T-helper 2 cell treated with Interferon-gamma antibody and Interleukin-4, amounts not matched to agents 100 ng/mL and 5 ng/mL, for 36 hours (primary cell): ENCODE results near the gene DNAJC4. TPM values are rescaled to one million over a fixed set of nuclear protein-coding genes. Genes with fewer than 3 reads are reported as not detected.

ENCODE experiments used
- intact Hi-C: fragments of 100-400 bp; cut with micrococcal nuclease; formaldehyde crosslinking; loops from one replicate; pipeline ENCODE4 v1.15.1; 2023
- total RNA-seq: library from RNA; stranded (reverse); gene quantifications from 2 replicates; pipeline ENCODE4 v1.2.3, GENCODE V29; 2022

Gene DNAJC4, protein sequence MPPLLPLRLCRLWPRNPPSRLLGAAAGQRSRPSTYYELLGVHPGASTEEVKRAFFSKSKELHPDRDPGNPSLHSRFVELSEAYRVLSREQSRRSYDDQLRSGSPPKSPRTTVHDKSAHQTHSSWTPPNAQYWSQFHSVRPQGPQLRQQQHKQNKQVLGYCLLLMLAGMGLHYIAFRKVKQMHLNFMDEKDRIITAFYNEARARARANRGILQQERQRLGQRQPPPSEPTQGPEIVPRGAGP
- total RNA-seq: 27.5 and 29.9 TPM in 2 replicates

DNA sequence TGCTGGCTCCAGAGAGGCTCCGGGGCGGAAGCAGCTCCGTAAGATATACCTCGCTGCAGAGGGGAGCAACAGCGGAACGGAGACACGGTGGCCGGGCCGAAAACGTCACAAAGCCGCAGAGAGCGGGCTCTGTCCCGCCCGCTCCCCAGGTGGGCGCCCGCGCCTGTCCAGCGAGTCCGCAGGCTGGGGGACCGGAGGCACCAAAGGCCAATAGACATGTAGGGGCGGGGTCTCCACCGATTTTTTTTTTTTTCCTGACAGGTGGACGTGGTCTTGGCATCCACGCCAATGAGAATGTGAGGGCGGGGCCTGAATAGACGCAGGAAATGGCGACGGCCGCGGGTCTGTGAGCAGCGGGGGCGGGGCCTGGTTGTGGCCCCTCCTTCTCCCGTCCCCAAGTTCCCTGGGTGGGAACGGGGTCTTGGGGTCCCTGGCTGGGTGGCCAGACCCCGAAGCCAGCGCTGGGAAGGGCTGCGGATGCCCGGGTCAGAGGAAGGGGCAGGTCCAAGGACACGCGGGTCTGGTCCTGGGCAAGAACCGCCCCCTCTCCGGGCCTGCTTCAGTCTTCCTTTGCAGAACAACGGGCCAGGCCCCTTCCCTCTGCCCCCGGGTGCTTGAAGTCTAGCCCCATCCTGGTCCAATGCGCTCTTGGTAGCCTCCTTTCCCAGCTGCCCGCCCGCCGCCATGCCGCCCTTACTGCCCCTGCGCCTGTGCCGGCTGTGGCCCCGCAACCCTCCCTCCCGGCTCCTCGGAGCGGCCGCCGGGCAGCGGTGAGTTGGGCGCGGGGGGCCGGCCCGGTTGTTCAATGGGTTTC lies at the start of gene DNAJC4:
Gene DNAJC4 (plus strand): TSS at position 378 of the 814 bp plus-strand sequence. CDS start 307 bp downstream, at position 685.
- intact Hi-C loops: loop anchor here (1.0 kb wide), 2 partner anchors 11 to 75 kb away; partner anchors contain the start of genes ESRRA and FKBP2

DNA sequence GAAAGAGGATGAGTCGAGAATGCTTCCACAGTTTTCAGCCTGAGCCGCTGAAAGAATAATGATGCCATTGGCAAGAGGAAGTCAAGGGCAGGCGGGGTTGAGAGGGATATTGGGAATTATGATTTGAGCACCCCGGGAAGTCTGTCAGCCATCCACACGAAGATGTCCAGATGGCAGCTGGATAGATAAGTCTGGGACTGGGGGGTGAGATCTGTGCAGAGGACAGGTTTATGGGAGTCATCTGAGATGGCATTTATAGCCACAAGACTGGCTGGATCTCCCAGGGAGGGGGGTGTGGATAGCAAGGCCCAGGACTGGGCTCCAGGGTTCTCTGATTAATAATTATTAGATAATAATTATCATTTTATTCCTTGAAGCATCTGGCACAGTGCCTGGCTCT lies 49.5 kb upstream of the DNAJC4 start:
- intact Hi-C loops: no loop called here

DNA sequence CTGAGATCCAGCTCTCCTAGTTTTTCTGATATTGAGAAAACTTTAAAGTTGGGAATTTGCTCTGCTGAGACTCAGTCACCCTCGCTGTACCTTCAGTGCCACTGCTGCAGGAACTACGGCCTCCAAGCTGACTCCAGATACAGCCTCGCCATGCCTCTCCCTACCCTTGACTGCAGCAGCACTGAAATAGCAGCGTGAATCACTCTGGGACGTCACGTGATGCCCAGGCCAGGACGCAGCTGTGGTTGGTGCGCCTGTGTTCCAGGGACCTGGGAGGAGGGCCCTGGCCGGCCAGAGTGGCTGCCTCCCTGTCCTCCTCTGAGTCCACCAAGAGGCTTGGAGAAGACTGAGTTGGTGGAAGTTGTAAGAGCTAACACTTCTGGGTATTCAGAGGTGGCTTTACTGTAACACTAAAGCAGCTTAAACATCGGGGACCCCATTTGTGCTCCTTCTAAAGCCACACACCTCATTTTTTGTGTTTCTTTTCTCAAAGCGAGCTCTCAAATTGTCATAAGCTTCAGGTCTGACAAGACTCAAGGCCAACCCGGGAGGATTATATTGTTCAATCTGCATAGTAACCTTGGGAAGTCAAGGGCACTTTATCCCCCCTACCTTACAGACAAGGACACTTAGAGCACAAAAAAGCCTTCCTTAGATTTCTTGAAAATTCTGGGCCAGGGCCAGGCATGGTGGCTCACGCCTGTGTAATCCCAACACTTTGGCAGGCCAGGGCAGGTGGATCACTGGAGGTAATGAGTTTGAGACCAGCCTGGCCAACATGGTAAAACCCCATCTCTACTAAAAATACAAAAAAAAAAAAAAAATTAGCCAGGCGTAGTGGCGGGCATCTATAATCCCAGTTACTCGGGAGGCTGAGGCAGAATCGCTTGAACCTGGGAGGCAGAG lies 48.6 kb upstream of the DNAJC4 start:
- intact Hi-C loops: no loop called here

DNA sequence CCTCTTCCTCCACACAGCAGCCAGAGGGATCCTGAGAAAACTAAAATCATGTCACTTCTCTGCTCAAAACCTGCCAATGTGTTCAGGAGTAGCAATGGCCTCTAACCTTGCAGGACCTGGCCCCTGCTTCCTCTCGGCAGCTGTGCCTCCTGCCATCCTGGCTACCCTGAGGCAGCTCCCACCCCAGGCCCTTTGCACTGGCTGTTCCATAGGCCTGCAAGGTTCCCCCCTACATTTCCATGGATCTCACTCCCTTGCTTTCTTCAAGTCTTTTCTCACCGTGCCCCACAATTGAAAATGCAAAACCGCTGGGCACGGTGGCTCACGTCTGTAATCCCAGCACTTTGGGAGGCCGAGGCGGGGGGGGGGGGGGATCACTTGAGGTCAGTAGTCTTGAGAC lies 46.5 kb upstream of the DNAJC4 start:
- intact Hi-C loops: loop anchor here (2.0 kb wide), 1 partner anchor 17 kb away; the partner anchor contains the start of gene MACROD1

DNA sequence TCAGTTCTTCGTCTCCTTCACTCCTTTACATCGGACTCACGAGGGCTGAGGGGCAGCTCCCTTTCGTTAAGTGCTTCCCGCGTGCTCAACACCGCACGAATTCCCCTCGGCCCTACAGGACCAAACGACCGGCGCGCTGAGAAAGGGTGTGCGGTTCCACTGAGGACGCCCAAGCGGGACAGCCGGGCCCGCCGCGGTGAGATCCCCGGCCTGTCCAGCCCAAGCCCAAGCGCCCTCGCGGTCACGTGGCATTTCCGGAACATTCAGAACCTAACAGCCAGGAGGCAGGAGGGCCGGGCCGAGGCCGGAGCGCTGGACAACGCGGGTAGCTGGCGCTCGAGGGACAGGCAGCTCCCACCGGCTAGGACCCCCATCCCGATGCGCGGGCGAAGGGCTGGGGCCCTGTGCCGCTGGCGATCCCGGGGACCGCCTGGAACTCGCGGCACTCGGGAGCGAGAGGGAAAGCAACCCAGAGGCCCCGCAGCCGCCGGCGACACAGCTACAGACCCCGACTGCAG lies 45.1 kb upstream of the DNAJC4 start:
- intact Hi-C loops: loop anchor here (1.0 to 2.0 kb wide), 3 partner anchors 18 to 347 kb away; partner anchors contain the start of genes ESRRA and MACROD1

DNA sequence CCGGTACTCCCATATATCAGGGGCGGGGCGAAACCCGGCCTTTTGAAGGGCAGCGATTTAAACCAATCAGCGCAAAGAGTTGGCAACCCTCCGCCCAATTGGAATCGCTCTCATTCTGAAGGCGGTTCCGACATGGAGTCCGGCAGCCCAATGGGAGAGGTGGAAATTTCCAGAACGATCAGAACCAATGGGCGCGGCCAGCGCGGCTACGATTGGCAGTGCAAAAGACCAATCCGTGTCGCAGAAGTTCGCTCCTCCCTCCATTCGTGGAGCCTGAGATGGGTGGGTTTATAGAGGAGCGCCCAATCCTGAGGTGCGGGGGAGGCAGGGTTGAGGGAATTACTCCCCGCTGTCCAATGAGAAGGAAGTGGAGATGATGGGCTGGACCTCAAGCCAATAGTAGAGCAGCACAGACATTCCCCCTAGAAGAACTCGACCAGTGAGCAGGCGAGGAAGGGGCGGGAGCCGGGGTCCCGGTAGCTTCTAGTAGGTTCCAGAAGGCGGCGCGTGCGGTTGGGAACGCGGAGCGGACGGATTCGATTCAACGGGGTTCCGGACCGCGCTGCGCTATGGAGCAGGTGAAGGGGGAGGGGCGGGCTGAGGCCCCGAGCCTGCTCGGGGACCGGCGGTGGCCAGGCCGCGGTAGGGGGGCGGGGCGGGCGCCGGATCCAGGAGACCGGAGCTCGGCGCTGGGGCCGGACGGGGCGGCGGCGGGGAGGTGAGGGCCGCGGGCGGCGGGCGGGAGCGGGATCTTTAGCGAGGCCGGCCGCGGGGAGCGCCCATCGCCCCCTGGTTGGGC lies 44.5 kb upstream of the DNAJC4 start, which contains the start of gene STIP1:
Gene STIP1 (plus strand): TSS at position 479 of the 799 bp plus-strand sequence. CDS start 91 bp downstream, at position 570.
- intact Hi-C loops: loop anchor here (1.0 to 2.0 kb wide), 4 partner anchors 19 to 348 kb away; partner anchors contain the start of genes ESRRA, FKBP2 and MACROD1

DNA sequence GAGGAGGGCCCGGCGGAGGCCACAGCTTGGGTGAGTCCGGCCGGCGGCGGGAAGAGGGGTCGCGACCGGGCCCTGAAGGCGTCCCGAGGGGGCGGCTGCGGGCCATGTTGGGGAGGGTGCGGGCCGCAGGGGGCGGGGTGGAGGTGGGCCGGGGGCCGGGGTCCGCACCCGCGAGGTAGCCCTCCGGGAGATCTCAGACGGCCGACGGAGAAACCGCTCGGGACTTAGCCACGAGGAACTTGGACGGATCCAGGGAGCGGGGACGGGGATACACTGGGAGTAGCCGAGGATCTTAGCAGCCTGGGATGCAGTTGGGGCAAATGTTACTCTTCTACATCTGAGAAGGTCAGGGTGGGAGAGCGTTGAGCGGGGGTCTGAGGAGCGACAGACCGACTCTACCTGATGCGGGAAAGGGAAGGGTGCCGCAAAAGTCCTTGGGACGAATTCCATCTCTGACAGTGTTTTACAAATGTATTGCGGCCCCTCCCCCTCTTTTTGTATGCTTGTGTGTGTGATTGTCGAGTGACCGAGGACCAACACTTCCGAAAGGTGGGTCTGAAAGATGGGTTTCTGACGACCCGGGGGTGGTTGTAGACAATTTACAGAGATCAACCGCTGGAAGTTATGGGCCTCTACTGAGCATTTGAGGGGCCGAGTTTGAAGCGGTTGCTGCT lies 43.7 kb upstream of the DNAJC4 start:
- intact Hi-C loops: loop anchor here (1.0 to 2.0 kb wide), 2 partner anchors 20 to 54 kb away; partner anchors contain the start of genes FERMT3 and FKBP2

DNA sequence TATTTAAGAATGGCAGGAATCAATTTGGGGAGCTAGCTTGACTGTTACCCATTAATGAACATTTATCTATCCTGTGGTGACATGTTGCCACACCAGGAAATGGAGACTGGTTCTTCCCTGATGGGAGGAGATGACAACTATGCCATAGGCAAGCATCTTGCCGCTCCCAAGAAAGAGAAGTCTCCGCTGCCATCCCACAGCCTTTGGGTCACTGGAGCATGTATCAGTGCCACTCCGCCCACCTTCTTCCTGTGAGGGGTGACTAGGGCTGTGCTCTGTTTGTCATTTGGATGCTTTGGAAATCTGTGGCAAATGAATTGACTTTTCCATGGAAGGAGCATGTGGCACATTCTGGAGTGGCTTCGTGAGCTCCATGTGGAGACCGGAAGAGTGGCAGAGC lies 37.9 kb upstream of the DNAJC4 start:
- intact Hi-C loops: no loop called here

DNA sequence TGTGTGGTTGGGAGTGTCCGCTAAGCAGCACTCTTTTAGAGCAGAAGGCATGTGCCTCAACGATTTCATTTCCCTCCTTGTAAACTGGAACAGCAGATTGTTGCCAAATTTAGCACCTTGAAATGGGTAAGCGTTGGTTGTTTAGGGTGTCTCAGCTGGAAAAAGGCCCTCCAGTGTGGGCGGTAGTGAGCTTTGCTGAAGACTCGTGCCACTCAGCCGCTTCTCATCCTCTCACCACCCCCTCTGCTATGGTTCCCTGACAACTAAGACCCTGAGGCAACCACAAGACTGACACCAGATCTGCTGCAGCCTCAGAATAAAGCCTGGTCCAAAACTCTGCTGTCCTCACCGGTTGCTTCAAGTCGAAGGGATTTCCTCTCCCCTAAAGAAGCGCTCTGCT lies 33.7 kb upstream of the DNAJC4 start:
- intact Hi-C loops: no loop called here

DNA sequence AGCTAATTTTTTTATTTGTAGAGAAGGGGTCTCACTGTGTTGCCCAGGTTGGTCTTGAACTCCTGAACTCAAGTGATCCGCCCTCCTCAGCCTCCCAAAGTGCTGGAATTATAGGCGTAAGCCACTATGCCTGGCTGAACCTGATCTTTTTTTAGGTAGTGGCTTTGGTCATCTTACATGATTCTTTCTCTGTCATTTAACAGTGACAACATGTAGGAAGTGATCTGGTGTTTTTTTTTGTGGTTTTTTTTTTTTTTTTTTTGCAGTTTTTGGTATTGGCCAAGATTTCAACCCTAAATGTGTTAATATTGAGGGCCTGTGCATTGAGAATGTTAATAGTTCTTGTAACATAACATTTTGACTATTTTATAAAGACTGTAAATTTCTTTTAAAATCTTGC lies 31.8 kb upstream of the DNAJC4 start:
- intact Hi-C loops: no loop called here

DNA sequence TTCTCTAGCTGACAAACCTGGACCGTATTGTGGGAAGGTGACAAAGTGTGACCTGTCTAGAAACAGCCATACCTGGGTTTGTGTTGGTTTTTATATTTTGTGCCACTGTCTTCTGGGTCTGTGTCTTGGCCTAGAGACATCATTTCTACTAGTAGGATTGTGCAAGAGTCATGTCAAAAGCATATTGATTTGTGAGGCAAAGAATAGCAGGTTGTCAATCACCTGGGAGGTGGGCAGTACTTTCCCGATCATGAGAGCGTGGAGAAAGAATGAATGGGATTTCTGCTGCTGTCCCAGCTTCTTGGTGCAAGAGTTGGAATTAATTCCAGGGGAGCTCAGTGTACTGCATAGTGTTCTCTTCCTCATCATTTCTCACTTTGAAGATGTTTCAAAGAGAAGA lies 28.8 kb upstream of the DNAJC4 start:
- intact Hi-C loops: no loop called here

DNA sequence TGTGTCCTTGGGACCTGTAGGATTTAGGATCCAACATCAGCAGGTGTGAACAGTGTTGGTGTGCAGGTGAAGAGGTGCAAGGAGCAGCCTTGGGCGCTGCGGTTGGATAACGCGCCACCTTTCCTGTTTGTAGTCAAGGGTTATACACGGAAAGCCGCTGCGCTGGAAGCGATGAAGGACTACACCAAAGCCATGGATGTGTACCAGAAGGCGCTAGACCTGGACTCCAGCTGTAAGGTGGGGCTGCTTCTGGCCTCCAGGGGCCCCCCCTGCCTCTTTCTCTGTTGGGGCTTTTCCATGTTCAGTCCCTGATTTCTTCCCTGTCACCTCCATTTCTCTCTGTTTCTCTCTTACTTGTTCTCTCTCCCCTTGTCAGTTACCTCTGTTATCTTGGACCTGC lies 27.4 kb upstream of the DNAJC4 start:
- intact Hi-C loops: no loop called here

DNA sequence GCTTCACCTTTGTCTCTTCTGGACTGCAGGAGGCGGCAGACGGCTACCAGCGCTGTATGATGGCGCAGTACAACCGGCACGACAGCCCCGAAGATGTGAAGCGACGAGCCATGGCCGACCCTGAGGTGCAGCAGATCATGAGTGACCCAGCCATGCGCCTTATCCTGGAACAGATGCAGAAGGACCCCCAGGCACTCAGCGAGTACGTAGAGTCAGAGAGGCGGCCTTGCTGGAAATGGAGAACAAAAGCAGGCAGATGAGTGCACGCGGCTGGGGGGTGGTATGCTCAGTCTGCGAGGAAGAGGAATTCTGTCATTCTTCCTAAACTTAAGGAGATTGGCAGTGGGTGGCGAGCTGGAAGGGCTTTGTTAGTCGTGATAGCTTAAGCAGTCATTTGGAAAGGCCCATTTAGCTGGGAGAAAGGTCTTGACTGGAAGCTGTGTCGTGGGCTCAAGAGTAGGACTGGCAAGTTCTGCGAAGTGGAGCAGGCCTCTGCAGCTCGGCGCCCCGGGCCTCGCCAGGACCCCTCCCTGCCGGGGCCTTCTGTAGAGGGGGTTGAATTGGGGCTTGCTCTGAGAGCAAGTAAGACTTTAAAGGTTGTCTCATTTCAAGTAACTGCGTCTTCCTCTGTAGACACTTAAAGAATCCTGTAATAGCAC lies 26.8 kb upstream of the DNAJC4 start:
- intact Hi-C loops: no loop called here

DNA sequence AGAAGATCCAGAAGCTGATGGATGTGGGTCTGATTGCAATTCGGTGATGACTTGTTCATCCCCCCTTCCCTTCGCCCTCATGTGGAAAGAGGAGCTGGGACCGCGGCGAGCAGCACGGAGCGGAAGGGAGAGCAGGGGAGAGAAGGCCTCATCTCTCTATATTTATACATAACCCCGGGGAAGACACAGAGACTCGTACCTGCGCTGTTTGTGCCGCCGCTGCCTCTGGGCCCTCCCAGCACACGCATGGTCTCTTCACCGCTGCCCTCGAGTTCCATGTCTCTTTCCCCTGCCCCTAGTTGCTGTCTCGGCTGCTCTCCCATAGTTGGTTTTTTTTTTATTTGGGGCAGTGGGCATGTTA lies 26.3 kb upstream of the DNAJC4 start:
- intact Hi-C loops: no loop called here

DNA sequence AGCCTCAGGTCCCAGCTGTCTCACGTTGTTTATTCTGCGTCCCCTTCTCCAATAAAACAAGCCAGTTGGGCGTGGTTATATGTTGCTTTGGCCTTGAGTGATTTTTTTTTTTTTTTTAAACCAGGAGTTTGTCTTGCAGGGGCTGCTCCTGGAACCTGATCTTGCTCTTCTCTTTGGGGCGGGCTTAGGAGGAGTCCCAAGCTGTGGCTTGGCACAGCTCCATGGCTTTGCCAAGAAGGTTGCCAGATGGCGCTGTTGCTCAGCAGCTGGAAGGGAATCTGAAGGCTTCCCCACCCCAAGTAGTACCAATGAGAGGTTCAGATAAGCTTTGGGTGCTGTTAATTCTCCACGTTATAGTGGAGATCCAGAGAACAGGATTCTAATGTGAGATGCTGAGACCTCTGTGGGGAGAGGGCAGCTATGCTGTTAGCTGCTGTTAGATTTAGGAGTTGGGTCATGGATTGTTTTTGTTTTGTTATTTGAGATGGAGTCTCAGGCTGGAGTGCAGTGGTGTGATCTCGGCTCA lies 25.8 kb upstream of the DNAJC4 start:
- intact Hi-C loops: no loop called here

DNA sequence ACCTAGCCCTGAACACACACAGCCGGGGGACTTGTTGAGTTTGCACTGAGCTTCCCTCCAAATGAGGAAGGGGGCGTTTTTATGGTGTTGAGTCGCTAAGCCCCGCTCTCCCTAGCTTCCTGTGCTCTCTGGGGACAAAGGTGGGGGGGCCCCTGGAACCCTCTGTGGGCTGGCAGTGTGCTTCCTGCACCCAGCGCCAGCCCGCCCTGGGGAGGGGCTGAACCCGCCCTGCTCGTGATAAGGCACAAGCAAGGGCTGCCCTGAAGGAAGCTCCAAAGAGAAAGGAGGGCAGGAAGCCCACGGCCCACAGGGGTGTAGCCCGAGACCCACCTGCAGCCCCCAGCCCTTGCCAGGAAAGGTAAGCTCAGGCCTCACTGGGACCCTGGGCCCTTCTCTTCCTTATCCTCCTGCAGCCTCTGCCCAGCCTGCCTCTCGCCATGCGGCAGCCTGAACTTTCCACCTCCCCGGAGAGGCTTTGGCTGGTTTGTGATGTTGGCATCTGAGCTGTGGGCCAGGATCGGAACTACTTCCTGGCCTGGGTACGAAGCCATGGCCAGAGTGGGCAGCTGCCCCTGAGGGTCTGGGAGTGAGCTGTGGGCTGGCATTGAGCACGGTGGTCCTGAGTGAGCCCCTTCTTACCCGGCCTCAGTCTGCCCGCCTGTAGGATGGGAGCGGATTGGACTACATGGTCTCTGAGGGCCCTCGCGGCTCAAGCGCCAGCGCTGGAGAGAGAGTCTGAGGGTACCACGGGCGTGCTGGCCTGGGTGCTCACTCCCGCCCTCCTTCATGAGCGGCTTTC lies 23.7 kb upstream of the DNAJC4 start, which contains the start of gene FERMT3:
Gene FERMT3 (plus strand): TSS at position 265 of the 799 bp plus-strand sequence. CDS start 644 bp downstream, outside the sequence.
- intact Hi-C loops: loop anchor here (1.0 to 5.0 kb wide), 7 partner anchors 19 to 98 kb away; partner anchors contain the start of genes FKBP2, GPR137, NUDT22 and PLCB3

DNA sequence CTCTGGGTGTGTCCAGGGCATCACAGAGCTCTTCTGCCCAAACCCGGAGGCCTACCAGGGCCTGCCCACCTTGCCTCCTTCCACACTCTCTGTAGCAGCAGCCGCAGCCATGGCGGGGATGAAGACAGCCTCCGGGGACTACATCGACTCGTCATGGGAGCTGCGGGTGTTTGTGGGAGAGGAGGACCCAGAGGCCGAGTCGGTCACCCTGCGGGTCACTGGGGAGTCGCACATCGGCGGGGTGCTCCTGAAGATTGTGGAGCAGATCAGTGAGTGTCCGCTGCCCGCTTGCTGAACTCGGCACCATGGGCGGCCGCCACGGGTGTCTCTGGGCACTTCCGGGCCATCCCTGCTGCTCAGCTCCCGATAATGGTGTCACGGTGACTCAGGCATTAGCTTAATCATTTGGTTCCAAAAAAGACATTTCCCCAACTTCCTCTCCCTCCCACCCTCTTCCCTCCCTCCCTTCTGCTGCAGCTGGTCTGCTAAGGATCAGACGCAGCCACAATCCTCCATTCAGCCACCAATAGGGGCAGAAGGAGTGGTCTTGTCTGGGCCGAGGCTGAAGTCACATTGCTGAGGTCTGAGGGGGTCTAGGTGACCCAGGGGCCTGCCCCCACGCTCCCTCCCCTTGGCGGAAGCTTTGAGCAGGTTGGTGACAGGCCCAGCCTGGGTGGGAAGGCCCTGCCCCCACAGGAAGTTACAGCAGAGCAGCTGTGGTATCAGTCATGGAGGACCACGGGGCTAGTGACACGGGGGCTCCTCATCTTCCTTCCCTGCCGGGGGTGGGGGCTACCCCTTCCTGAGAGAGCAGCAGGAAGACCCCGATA lies 22.9 kb upstream of the DNAJC4 start:
- intact Hi-C loops: loop anchor here (1.0 to 5.0 kb wide), 5 partner anchors 19 to 80 kb away; partner anchors contain the start of genes FKBP2, GPR137, NUDT22 and PLCB3
